Chondrocyte (in vitro differentiated cells): Measurements from ENCODE around the gene TBC1D17. TPM values are rescaled to one million over a fixed set of nuclear protein-coding genes. Genes with fewer than 3 reads are reported as not detected.
A peak's percentile ranks its signal among the peaks of the same experiment; 100 is the strongest.

ENCODE experiments used
- DNase-seq: peaks from one replicate; pipeline ENCODE4 v3.0.0; 2021; ENCODE audit warnings: mixed read lengths, low spot score
- H3K27ac Mint-ChIP-seq: one replicate; pipeline ENCODE4 v1.8.0; 2021; ENCODE audit warnings: mild to moderate bottlenecking, moderate library complexity, mixed read lengths; ENCODE audit not compliant: unreplicated experiment
- H3K27me3 Mint-ChIP-seq: 2 replicates; pipeline ENCODE4 v1.8.0; 2021; ENCODE audit warnings: low read depth, mixed read lengths
- H3K36me3 Mint-ChIP-seq: 2 replicates; pipeline ENCODE4 v1.8.0; 2021; ENCODE audit warnings: low read depth, mixed read lengths
- H3K4me1 Mint-ChIP-seq: 2 replicates; pipeline ENCODE4 v1.8.0; 2021; ENCODE audit warnings: low read depth, mild to moderate bottlenecking, mixed read lengths
- H3K4me3 Mint-ChIP-seq: one replicate; pipeline ENCODE4 v1.8.0; 2021; ENCODE audit warnings: mild to moderate bottlenecking, moderate library complexity, mixed read lengths; ENCODE audit not compliant: unreplicated experiment
- H3K9me3 Mint-ChIP-seq: 2 replicates; pipeline ENCODE4 v1.8.0; 2021; ENCODE audit warnings: low read depth, mixed read lengths
- CTCF ChIP-seq: fragments of 200-600 bp; sonication (generic); IDR thresholded peaks from 2 replicates; pipeline ENCODE4 v1.5.0; 2021; ENCODE audit warnings: antibody characterized with exemption, mild to moderate bottlenecking, moderate library complexity
- total RNA-seq: library from RNA; stranded (reverse); gene quantifications from 3 replicates; pipeline ENCODE4 v1.2.1, GENCODE V29; 2021

TBC1D17 gene
- total RNA-seq, 1 donor from 2014 or later, result 44.8 TPM

- no peak overlapping the region for H3K27ac Mint-ChIP-seq
- H3K4me1 Mint-ChIP-seq, result peaks cover 6% of the 10 kb centered on the region
- no peak overlapping the region for H3K4me3 Mint-ChIP-seq
- H3K9me3 Mint-ChIP-seq, result no peaks in the 10 kb centered on the region
- peaks cover 12% of the 10 kb centered on the region for H3K27me3 Mint-ChIP-seq
- TF ChIP-seq CTCF, result no peak
- H3K36me3 Mint-ChIP-seq, result no peaks in the 10 kb centered on the region
- no peak for DNase-seq
These were observed 16.6 kb downstream of the TBC1D17 start for GRCh38 chr19:49894011-49894664.

DNA sequence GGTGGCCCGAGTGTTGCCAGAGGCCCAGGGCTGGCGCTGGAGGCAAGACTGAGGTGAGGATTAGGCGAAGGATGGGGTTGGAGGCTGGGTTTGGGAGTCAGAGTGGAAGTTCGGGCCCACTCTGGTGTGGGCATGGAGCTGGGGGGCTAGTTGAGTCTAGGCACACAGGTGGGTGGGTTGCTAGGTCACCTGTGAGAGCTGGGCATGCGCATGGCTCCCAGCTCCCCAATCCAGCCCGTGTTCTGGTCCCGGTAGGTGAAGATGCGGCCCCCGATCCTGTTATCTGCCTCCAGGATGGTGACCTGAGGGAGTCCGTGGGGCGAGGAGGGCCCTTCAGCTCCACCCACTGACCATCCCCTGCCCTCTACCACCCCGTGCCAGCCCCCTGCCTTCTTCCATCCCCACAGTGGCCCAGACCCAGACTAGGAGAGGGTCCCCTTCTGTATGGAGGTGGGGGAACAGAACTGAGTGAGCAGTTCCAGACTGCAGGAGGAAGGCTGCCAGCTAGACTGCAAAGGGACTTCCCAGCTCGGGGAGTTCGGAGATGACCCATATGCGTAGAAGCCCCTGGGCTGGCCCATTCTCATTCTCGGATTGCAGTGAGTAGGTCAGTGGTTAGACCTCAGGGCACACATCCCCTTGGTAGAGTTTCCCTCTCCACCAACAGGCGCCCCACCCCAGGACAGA, 17.5 kb downstream of the TBC1D17 start:
- no peak for TF ChIP-seq CTCF
- Mint-ChIP-seq H3K9me3 (no peaks in the 10 kb centered on the region), H3K4me3 (no peak overlapping the region), H3K36me3 (no peaks in the 10 kb centered on the region), H3K27ac (no peak overlapping the region), H3K27me3 (peaks cover 12% of the 10 kb centered on the region), H3K4me1 (peaks cover 6% of the 10 kb centered on the region)
- no peak for DNase-seq

DNA sequence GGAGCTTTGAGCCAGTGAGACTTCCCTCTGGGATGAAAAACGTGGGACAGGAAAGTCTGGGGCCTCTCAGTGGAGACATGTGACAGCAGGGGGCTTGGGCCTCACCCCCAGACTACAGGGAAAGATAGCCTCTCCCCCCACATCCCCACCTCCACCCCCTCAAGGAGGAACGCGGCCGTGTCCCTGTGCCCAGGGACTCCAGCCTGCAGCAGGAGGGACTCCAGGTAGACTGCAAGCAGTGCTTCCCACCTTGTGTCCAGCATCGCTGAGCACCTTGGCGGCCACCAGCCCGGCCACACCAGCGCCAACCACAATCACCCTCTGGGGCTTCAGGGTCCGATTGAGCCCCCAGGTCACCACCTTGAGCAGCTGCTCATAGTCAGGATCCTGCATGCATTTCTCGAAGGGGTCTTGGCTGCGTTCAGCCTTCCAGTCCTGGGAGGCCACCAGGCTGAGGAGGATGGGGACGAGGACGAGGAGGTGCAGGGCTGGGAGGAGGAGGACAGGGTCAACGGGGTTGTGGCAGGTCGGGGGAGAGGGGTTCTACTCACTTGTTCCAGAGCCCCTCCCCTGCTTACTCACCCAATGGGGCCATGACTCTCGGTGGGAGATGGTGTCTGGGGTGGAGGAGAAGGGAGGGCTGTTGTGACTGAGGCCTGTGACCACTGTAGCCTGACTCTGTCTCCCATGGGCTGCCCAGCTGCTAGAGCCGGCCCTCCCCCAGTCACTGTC, 18.2 kb downstream of the TBC1D17 start:
- H3K4me1 Mint-ChIP-seq, result peaks cover 4% of the 10 kb centered on the region
- no peaks in the 10 kb centered on the region for H3K9me3 Mint-ChIP-seq
- H3K4me3 Mint-ChIP-seq, result no peak overlapping the region
- TF ChIP-seq CTCF, result no peak
- DNase-seq, result no peak
- no peaks in the 10 kb centered on the region for H3K36me3 Mint-ChIP-seq
- peak overlapping the region; percentile 27 for H3K27ac Mint-ChIP-seq
- H3K27me3 Mint-ChIP-seq, result peaks cover 10% of the 10 kb centered on the region

DNA sequence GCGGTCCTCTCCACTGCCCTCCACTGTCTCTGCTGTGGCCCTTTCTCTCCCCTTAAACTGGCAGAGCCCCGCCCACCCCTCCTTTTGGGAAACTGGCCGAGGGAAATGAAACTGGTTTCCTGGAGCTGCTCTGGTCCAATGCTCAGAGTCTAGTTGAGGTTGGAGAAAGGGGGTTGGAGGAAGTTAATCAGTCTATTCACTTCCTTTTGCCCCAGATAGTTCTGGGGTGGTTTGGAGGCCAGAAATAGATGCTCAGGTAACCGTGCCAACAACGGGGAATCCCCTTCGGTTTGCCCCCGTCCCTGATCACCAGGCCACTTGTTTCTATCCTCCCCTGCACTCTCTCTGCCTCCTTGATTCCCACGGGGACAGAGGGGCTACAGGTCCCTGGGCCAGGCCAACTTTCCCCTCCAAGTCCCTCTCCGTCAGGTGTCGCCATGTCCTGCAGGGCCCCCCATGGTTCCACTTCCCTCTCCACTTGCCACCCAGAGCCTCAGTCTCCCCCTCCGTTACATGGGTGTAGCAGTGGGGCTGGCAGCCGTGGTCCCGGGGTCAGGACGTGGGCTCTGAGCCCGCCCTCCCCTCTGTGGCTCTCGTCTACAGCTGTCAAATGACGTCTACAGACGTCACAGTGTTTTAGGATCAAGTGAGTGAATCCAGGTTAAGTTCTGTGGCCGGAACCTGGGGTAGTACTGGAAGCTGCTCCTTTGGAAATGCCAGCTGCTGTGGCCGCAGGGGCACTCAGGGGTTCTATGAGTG, 19.5 kb downstream of the TBC1D17 start, which contains the start of gene IL4I1:
TSS of gene IL4I1 (minus strand) at position 25 of the 759 bp plus-strand sequence. CDS start 727 bp downstream, outside the sequence.
- no peaks in the 10 kb centered on the region for H3K36me3 Mint-ChIP-seq
- no peak for DNase-seq
- peak within 1 kb of the TSS; percentile 27 for H3K27ac Mint-ChIP-seq
- no peak for TF ChIP-seq CTCF
- no peak within 1 kb of the TSS for H3K4me3 Mint-ChIP-seq
- peaks cover 10% of the 10 kb centered on the region for H3K27me3 Mint-ChIP-seq
- H3K9me3 Mint-ChIP-seq, result no peaks in the 10 kb centered on the region
- peaks cover 4% of the 10 kb centered on the region for H3K4me1 Mint-ChIP-seq

DNA sequence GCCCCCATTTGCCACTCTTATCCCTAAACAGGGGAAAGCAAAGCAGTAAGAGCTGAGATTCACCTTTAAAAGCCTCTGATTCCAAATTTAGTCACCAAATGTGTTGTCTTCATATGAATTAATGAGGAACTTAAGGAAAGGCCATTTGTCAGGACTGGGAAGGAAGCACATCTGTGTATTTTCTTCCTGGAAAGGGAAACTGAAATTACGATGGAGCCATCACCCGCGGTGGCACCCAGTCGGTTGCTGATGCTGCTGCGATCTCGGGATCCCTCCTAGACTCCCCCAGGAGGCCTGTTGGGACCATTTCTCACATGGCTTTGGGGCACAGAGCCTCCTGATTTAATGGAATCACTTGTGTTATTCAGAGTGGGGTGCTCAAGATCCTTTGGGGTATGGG, 26.6 kb downstream of the TBC1D17 start:
- H3K4me1 Mint-ChIP-seq, result no peaks in the 10 kb centered on the region
- H3K27ac Mint-ChIP-seq, result no peak overlapping the region
- H3K36me3 Mint-ChIP-seq, result peaks cover 13% of the 10 kb centered on the region
- no peaks in the 10 kb centered on the region for H3K9me3 Mint-ChIP-seq
- no peaks in the 10 kb centered on the region for H3K27me3 Mint-ChIP-seq
- no peak for TF ChIP-seq CTCF
- no peak for DNase-seq
- no peak overlapping the region for H3K4me3 Mint-ChIP-seq
